Uterus (tissue), 4 donors: ENCODE measurements around the gene KMT2C. TPM values are rescaled to one million over a fixed set of nuclear protein-coding genes. Genes with fewer than 3 reads are reported as not detected.

Source experiments
- DNase-seq, 2 donors: peaks; one replicate each; pipeline ENCODE4 v3.0.0-alpha.2; 2019 to 2020
- H3K27ac ChIP-seq, 2 donors: fragments of 200-600 bp; sonication (generic); 1 replicate in 1 of 2; 2 replicates in 1 of 2; pipeline ENCODE4 v1.5.1; 2016 to 2018
- H3K27me3 ChIP-seq, 2 donors: fragments of 200-600 bp; sonication (generic); one replicate each; pipeline ENCODE4 v1.5.1; 2018 to 2019; ENCODE audit warnings: control low read depth in 1 of 2
- H3K36me3 ChIP-seq, 2 donors: fragments of 200-600 bp; sonication (generic); one replicate each; pipeline ENCODE4 v1.5.1; 2019; ENCODE audit warnings: control low read depth in 1 of 2
- H3K4me1 ChIP-seq, 2 donors: fragments of 200-600 bp; sonication (generic); one replicate each; pipeline ENCODE4 v1.5.1; 2018 to 2019; ENCODE audit warnings: control low read depth in 1 of 2
- H3K4me3 ChIP-seq, 2 donors: fragments of 200-600 bp; sonication (generic); 1 replicate in 1 of 2; 2 replicates in 1 of 2; pipeline ENCODE4 v1.5.1; 2018 to 2019; ENCODE audit warnings: mild to moderate bottlenecking in 1 of 2
- H3K9me3 ChIP-seq, 2 donors: fragments of 200-600 bp; sonication (generic); one replicate each; pipeline ENCODE4 v1.5.1; 2019; ENCODE audit warnings: control low read depth in 1 of 2
- CTCF ChIP-seq, 4 experiments: fragments of 200-600 bp in 2 of 4; fragments of 450-650 bp in 2 of 4; sonication (generic) in 2 of 4; IDR thresholded peaks; one replicate each; pipeline ENCODE4 v1.5.1; 2016 to 2019; ENCODE audit warnings: antibody characterized with exemption in 4 of 4, mild to moderate bottlenecking in 2 of 4, moderate library complexity in 1 of 4
- POLR2A ChIP-seq, 2 donors: fragments of 450-650 bp; IDR thresholded peaks; one replicate each; pipeline ENCODE4 v1.6.1; 2016; ENCODE audit warnings: antibody characterized with exemption in 2 of 2, mild to moderate bottlenecking in 1 of 2, moderate library complexity in 1 of 2
- intact Hi-C: fragments of 100-400 bp; cut with DNase I; formaldehyde crosslinking; loops from one replicate; pipeline ENCODE4 v1.15.1; 2023; ENCODE audit warnings: low total_unique reads
- total RNA-seq, 4 donors: library from RNA; depleted of rRNA in 3 of 4; stranded (reverse); fragments of >200 nt in 3 of 4; gene quantifications; one replicate each; pipeline versions ENCODE4 v1.1.0 to v1.2.4, GENCODE V29; 2014 to 2023
- donor health status: DM: yes; HTN: yes; CAD: no.

KMT2C gene
- total RNA-seq, 4 donors from 2014 or later: 30.5 to 177 (median 90.0) TPM

DNA sequence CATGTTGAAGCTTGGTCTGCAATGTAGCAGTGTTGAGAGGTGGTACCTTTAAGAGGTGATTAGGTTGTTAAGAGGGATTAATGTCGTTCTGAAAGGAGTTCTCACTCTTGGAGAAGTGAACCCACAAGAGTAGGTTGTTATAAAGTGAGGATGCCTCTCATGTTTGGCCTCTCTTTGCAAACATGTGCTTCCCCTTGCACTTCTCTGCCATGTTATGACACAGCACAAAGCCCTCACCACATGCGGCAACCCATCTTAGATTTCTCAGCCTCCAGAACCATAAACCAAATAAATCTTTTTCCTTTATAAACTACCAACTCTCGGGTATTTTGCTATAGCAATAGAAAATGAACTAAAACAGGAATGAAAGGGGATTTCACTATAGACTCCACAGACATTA lies 66.3 kb downstream of the KMT2C start:
- H3K9me3 ChIP-seq: no peaks in the 10 kb centered on the region
- no peaks in the 10 kb centered on the region for H3K4me1 ChIP-seq
- no peak overlapping the region for H3K27ac ChIP-seq
- no peak overlapping the region for H3K4me3 ChIP-seq
- H3K27me3 ChIP-seq: no peaks in the 10 kb centered on the region
- intact Hi-C loops: no loop called here
- TF ChIP-seq POLR2A (IDR thresholded peaks at IDR 0.05): no peak
- no peak for TF ChIP-seq CTCF (IDR thresholded peaks at IDR 0.05)
- no peaks in the 10 kb centered on the region for H3K36me3 ChIP-seq
- DNase-seq: no peak

DNA sequence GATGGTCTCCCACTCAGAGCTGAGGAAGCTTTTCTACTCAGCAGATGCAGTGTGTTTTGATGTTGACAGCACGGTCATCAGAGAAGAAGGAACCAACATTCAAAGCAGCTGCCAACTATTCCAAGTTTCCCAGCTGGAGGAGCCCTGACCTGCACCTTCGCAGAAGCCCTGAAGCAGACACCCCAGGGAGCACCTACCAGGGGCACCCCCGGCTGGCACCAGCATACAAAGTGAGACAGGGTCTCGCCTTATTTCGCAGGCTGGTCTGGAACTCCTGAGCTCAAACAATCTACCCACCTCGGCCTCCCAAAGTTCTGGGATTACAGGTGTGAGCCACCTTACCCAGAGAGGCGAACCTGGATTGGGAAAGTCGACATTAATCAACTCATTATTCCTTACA lies 68.6 kb downstream of the KMT2C start:
- TF ChIP-seq POLR2A (IDR thresholded peaks at IDR 0.05) (no peak), CTCF (IDR thresholded peaks at IDR 0.05) (no peak)
- no peaks in the 10 kb centered on the region for H3K9me3 ChIP-seq
- peak overlapping the region in 1 of 2 donors; percentile 16 for H3K27ac ChIP-seq
- no peaks in the 10 kb centered on the region for H3K27me3 ChIP-seq
- H3K36me3 ChIP-seq: no peaks in the 10 kb centered on the region
- DNase-seq: no peak
- H3K4me3 ChIP-seq: no peak overlapping the region
- H3K4me1 ChIP-seq: no peaks in the 10 kb centered on the region
- intact Hi-C loops: no loop called here

- Histone ChIP-seq H3K4me3 (no peak overlapping the region), H3K27me3 (no peaks in the 10 kb centered on the region), H3K27ac (peak overlapping the region in 1 of 2 donors; percentile 16), H3K4me1 (no peaks in the 10 kb centered on the region), H3K36me3 (no peaks in the 10 kb centered on the region), H3K9me3 (no peaks in the 10 kb centered on the region)
- TF ChIP-seq CTCF (IDR thresholded peaks at IDR 0.05) (no peak), POLR2A (IDR thresholded peaks at IDR 0.05) (no peak)
- intact Hi-C loops: no loop called here
- no peak for DNase-seq
Observed at GRCh38 chr7:152366662-152367061, 69.1 kb downstream of the KMT2C start.

GRCh38 chr7:152365982-152366603 lies 69.7 kb downstream of the KMT2C start:
- no peaks in the 10 kb centered on the region for H3K36me3 ChIP-seq
- no peak overlapping the region for H3K4me3 ChIP-seq
- intact Hi-C loops: no loop called here
- no peaks in the 10 kb centered on the region for H3K4me1 ChIP-seq
- TF ChIP-seq POLR2A (IDR thresholded peaks at IDR 0.05): no peak
- TF ChIP-seq CTCF (IDR thresholded peaks at IDR 0.05): no peak
- DNase-seq: no peak
- no peak overlapping the region for H3K27ac ChIP-seq
- H3K27me3 ChIP-seq: no peaks in the 10 kb centered on the region
- no peaks in the 10 kb centered on the region for H3K9me3 ChIP-seq

DNA sequence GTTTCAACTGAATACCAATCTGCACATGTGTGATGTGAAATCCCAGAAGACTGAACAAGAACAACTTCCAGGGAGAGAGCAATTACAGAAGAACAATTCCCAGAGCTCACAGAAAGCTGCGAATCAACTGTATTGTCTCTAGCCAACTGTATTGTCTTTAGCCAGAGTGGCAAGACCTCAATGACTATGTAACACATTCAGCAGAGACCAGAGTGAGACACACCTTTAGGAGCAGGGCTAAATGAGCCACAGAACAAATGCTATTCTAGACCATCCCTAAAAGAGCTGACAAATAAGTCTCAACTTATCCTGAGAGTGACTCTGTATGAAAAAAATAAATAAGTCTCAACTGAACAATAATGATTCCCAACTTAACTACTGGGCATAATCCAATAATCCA lies 72.0 kb downstream of the KMT2C start:
- no peaks in the 10 kb centered on the region for H3K27me3 ChIP-seq
- DNase-seq: no peak
- no peaks in the 10 kb centered on the region for H3K36me3 ChIP-seq
- no peaks in the 10 kb centered on the region for H3K4me1 ChIP-seq
- H3K4me3 ChIP-seq: no peak overlapping the region
- H3K9me3 ChIP-seq: no peaks in the 10 kb centered on the region
- TF ChIP-seq POLR2A (IDR thresholded peaks at IDR 0.05): no peak
- TF ChIP-seq CTCF (IDR thresholded peaks at IDR 0.05): no peak
- H3K27ac ChIP-seq: no peak overlapping the region
- intact Hi-C loops: no loop called here
